H9 (cell line): ENCODE measurements around the gene P2RY14. TPM values are rescaled to one million over a fixed set of nuclear protein-coding genes. Genes with fewer than 3 reads are reported as not detected.

Source experiments
- DNase-seq: peaks from one replicate; pipeline ENCODE4 v3.0.0-alpha.2; 2017
- H2AFZ ChIP-seq: one replicate; pipeline ENCODE4 v1.6.1; 2013; ENCODE audit warnings: mild to moderate bottlenecking, low read length, control low read depth, moderate library complexity
- H2AK5ac ChIP-seq: 2 replicates; pipeline ENCODE4 v1.6.1; 2013; ENCODE audit warnings: low read length, control low read depth, mixed read lengths; ENCODE audit not compliant: insufficient read length
- H2BK120ac ChIP-seq: one replicate; pipeline ENCODE4 v1.6.1; 2013; ENCODE audit warnings: low read depth, mild to moderate bottlenecking, low read length, control low read depth, inconsistent platforms; ENCODE audit not compliant: poor library complexity, severe bottlenecking
- H2BK12ac ChIP-seq: 2 replicates; pipeline ENCODE4 v1.6.1; 2013; ENCODE audit warnings: low read length, control low read depth, mixed read lengths, low read depth; ENCODE audit not compliant: insufficient read length
- H2BK15ac ChIP-seq: 2 replicates; pipeline ENCODE4 v1.6.1; 2013; ENCODE audit warnings: low read depth, low read length, control low read depth
- H2BK20ac ChIP-seq: one replicate; pipeline ENCODE4 v1.6.1; 2013; ENCODE audit warnings: low read depth, mild to moderate bottlenecking, low read length, control low read depth, inconsistent platforms; ENCODE audit not compliant: poor library complexity, severe bottlenecking
- H2BK5ac ChIP-seq: 2 replicates; pipeline ENCODE4 v1.6.1; 2013; ENCODE audit warnings: low read length, control low read depth, mixed read lengths; ENCODE audit not compliant: insufficient read length
- H3K14ac ChIP-seq: 2 replicates; pipeline ENCODE4 v1.6.1; 2013; ENCODE audit warnings: low read length, control low read depth; ENCODE audit not compliant: insufficient read depth
- H3K18ac ChIP-seq: 2 replicates; pipeline ENCODE4 v1.6.1; 2013; ENCODE audit warnings: low read depth, mild to moderate bottlenecking, mixed read lengths, low read length, control low read depth; ENCODE audit not compliant: insufficient read length
- H3K23ac ChIP-seq: 2 replicates; pipeline ENCODE4 v1.6.1; 2013; ENCODE audit warnings: low read length, control low read depth, mixed read lengths, low read depth; ENCODE audit not compliant: insufficient read length
- H3K23me2 ChIP-seq: 2 replicates; pipeline ENCODE4 v1.6.1; 2013; ENCODE audit warnings: low read depth, mild to moderate bottlenecking, mixed read lengths, low read length, control low read depth; ENCODE audit not compliant: insufficient read length, poor library complexity, severe bottlenecking
- H3K27ac ChIP-seq: 2 replicates; pipeline ENCODE4 v1.5.1; 2013; ENCODE audit warnings: low read length, control low read depth, mixed read lengths, low read depth; ENCODE audit not compliant: insufficient read length
- H3K27me3 ChIP-seq: 2 replicates; pipeline ENCODE4 v1.6.1; 2013; ENCODE audit warnings: low read length, control low read depth, inconsistent platforms; ENCODE audit not compliant: insufficient read depth
- H3K4ac ChIP-seq: 2 replicates; pipeline ENCODE4 v1.6.1; 2013; ENCODE audit warnings: low read depth, mild to moderate bottlenecking, control low read depth, inconsistent platforms, low read length, moderate library complexity
- H3K4me1 ChIP-seq: 2 replicates; pipeline ENCODE4 v1.6.1; 2013; ENCODE audit warnings: low read length, control low read depth, inconsistent platforms; ENCODE audit not compliant: insufficient read depth
- H3K4me2 ChIP-seq: 2 replicates; pipeline ENCODE4 v1.6.1; 2013; ENCODE audit warnings: low read length, control low read depth, mixed read lengths; ENCODE audit not compliant: insufficient read length, insufficient read depth
- H3K56ac ChIP-seq: 2 replicates; pipeline ENCODE4 v1.6.1; 2013; ENCODE audit warnings: low read depth, mild to moderate bottlenecking, mixed read lengths, low read length, control low read depth; ENCODE audit not compliant: insufficient read length
- H3K79me1 ChIP-seq: 2 replicates; pipeline ENCODE4 v1.6.1; 2013; ENCODE audit warnings: low read depth, mild to moderate bottlenecking, moderate library complexity, low read length, control low read depth, inconsistent platforms; ENCODE audit not compliant: insufficient read depth, poor library complexity, severe bottlenecking
- H3K79me2 ChIP-seq: 2 replicates; pipeline ENCODE4 v1.6.1; 2013; ENCODE audit warnings: low read length, control low read depth, inconsistent platforms; ENCODE audit not compliant: insufficient read depth
- H3K9ac ChIP-seq: 2 replicates; pipeline ENCODE4 v1.6.1; 2013; ENCODE audit warnings: low read length, control low read depth, mixed read lengths; ENCODE audit not compliant: insufficient read length; ENCODE audit errors: extremely low read depth
- H3K9me3 ChIP-seq: one replicate; pipeline ENCODE4 v1.6.1; 2013; ENCODE audit warnings: low read depth, low read length, inconsistent platforms; ENCODE audit not compliant: control insufficient read depth
- H3T11ph ChIP-seq: one replicate; pipeline ENCODE4 v1.6.1; 2013; ENCODE audit warnings: mild to moderate bottlenecking, low read length, control low read depth, inconsistent platforms
- H4K20me1 ChIP-seq: one replicate; pipeline ENCODE4 v1.6.1; 2013; ENCODE audit not compliant: control insufficient read depth, insufficient read length, insufficient read depth
- H4K5ac ChIP-seq: 2 replicates; pipeline ENCODE4 v1.6.1; 2013; ENCODE audit warnings: low read depth, mild to moderate bottlenecking, mixed read lengths, low read length, control low read depth; ENCODE audit not compliant: insufficient read length
- H4K8ac ChIP-seq: replicated peaks from 2 replicates; pipeline ENCODE4 v1.6.1; 2013; ENCODE audit warnings: low read length, control low read depth, mixed read lengths, low read depth; ENCODE audit not compliant: insufficient read length
- H4K91ac ChIP-seq: 2 replicates; pipeline ENCODE4 v1.6.1; 2013; ENCODE audit warnings: low read depth, mild to moderate bottlenecking, moderate library complexity, mixed read lengths, low read length, control low read depth; ENCODE audit not compliant: insufficient read length
- H3K27ac Mint-ChIP-seq, 3 experiments: 2 replicates in 2 of 3; 3 replicates in 1 of 3; pipeline ENCODE4 v1.8.0; 2020 to 2021; ENCODE audit warnings: mixed read lengths in 3 of 3, mild to moderate bottlenecking in 1 of 3, moderate library complexity in 1 of 3
- H3K27me3 Mint-ChIP-seq: 2 replicates; pipeline ENCODE4 v1.8.0; 2021; ENCODE audit warnings: low read depth, mild to moderate bottlenecking, moderate library complexity, mixed read lengths
- H3K36me3 Mint-ChIP-seq, 3 experiments: 2 replicates in 2 of 3; 3 replicates in 1 of 3; pipeline ENCODE4 v1.8.0; 2020 to 2021; ENCODE audit warnings: low read depth in 3 of 3, mixed read lengths in 3 of 3; ENCODE audit not compliant: insufficient read depth in 1 of 3
- H3K4me1 Mint-ChIP-seq, 2 experiments: 2 replicates each; pipeline ENCODE4 v1.8.0; 2020; ENCODE audit warnings: mixed read lengths in 2 of 2
- H3K4me3 Mint-ChIP-seq, 2 experiments: 2 replicates in 1 of 2; 3 replicates in 1 of 2; pipeline ENCODE4 v1.8.0; 2020 to 2021; ENCODE audit warnings: mild to moderate bottlenecking in 2 of 2, mixed read lengths in 2 of 2, moderate library complexity in 1 of 2
- H3K9me3 Mint-ChIP-seq, 2 experiments: 2 replicates in 1 of 2; 3 replicates in 1 of 2; pipeline ENCODE4 v1.8.0; 2020; ENCODE audit warnings: mild to moderate bottlenecking in 2 of 2, mixed read lengths in 2 of 2, moderate library complexity in 1 of 2
- CTCF ChIP-seq: fragments of 200-600 bp; sonication (generic); conservative IDR thresholded peaks from 3 replicates; pipeline ENCODE4 v1.8.0; 2021; ENCODE audit warnings: antibody characterized with exemption, mild to moderate bottlenecking
- WGBS: extraction: QIAGEN DNeasy Blood & Tissue Kit; methylation state at CpG from one replicate; pipeline ENCODE4 v1.1.7; 2013; ENCODE audit warnings: missing lambda C conversion rate, low lambda C conversion rate, mixed read lengths; ENCODE audit not compliant: insufficient read length; ENCODE audit errors: extremely low coverage; 5-methylcytosine and 5-hydroxymethylcytosine counted together
- total RNA-seq: library from RNA; stranded (reverse); gene quantifications from 2 replicates; pipeline ENCODE4 v1.2.1, GENCODE V29; 2021

P2RY14 gene
- total RNA-seq, 1 experiment from 2014 or later = not detected

GRCh38 chr3:151297429-151297828, 19.1 kb upstream of the P2RY14 start:
- Histone ChIP-seq H3K79me2 (no peaks in the 10 kb centered on the region), H2BK12ac (no peak overlapping the region), H3K79me1 (no peaks in the 10 kb centered on the region), H4K8ac (no peak overlapping the region), H2BK20ac (no peak overlapping the region), H2BK15ac (no peak overlapping the region), H3K56ac (no peak overlapping the region), H2BK5ac (no peak overlapping the region), H2BK120ac (no peak overlapping the region), H3K18ac (no peak overlapping the region), H3K4me1 (no peaks in the 10 kb centered on the region), H3K27me3 (no peaks in the 10 kb centered on the region), H3K4ac (no peak overlapping the region), H3K23me2 (no peaks in the 10 kb centered on the region), H4K5ac (no peak overlapping the region), H3K27ac (no peak overlapping the region), H3K9me3 (no peaks in the 10 kb centered on the region), H4K20me1 (no peaks in the 10 kb centered on the region), H3K23ac (no peak overlapping the region), H3T11ph (no peak overlapping the region), H3K4me2 (no peak overlapping the region), H2AFZ (no peak overlapping the region), H2AK5ac (no peak overlapping the region), H3K14ac (no peak overlapping the region), H4K91ac (no peak overlapping the region), H3K9ac (no peak overlapping the region)
- no CpG with 5 or more reads among the region's 2 CpGs for WGBS
- H3K9me3 Mint-ChIP-seq = no peaks in the 10 kb centered on the region
- no peaks in the 10 kb centered on the region for H3K36me3 Mint-ChIP-seq
- H3K4me3 Mint-ChIP-seq = no peak overlapping the region
- no peaks in the 10 kb centered on the region for H3K27me3 Mint-ChIP-seq
- DNase-seq = no peak
- H3K27ac Mint-ChIP-seq = no peak overlapping the region
- H3K4me1 Mint-ChIP-seq = peaks cover 8 to 14% of the 10 kb centered on the region in 2 experiments
- TF ChIP-seq CTCF = no peak
